DND-41 (cell line): ENCODE results near the gene TBC1D4.

Experiments
- EZH2 ChIP-seq: IDR thresholded peaks from 3 replicates; pipeline ENCODE4 v1.6.1; 2012; ENCODE audit warnings: borderline replicate concordance, low read depth, mild to moderate bottlenecking, moderate library complexity, low read length, inconsistent platforms; ENCODE audit not compliant: severe bottlenecking
- TF ChIP-seq, protein P1 (sequence below): IDR thresholded peaks from 2 replicates; pipeline ENCODE4 v1.5.1; 2012; ENCODE audit warnings: borderline replicate concordance, low read length, moderate library complexity, mild to moderate bottlenecking; ENCODE audit not compliant: poor library complexity, severe bottlenecking; ENCODE audit errors: extremely low read depth

DNA sequence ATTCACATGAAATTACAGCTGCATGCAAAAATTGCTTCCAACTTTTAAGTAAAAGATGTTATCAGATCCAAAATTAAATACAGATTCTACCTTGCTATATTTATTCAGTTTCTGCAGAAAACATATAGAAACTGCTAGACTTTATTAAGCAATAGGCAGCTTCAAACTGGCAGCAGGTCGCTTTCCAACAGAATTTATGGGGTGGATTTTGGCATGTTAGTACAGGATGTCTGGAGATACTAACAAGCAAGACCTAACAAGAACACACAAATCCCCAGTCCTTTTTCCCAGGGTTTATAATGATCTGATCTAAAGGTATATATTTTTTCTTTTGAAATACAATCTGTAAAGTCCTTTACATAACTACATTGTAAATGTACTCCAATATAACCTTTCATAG is 27.5 kb downstream of the TBC1D4 start:
- TF ChIP-seq, protein P1, sequence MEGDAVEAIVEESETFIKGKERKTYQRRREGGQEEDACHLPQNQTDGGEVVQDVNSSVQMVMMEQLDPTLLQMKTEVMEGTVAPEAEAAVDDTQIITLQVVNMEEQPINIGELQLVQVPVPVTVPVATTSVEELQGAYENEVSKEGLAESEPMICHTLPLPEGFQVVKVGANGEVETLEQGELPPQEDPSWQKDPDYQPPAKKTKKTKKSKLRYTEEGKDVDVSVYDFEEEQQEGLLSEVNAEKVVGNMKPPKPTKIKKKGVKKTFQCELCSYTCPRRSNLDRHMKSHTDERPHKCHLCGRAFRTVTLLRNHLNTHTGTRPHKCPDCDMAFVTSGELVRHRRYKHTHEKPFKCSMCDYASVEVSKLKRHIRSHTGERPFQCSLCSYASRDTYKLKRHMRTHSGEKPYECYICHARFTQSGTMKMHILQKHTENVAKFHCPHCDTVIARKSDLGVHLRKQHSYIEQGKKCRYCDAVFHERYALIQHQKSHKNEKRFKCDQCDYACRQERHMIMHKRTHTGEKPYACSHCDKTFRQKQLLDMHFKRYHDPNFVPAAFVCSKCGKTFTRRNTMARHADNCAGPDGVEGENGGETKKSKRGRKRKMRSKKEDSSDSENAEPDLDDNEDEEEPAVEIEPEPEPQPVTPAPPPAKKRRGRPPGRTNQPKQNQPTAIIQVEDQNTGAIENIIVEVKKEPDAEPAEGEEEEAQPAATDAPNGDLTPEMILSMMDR, result no peak
- no peak for TF ChIP-seq EZH2
